GM12872 (cell line): ENCODE results near the gene IGFBPL1.

Experiments used
- TF ChIP-seq, protein P1 (sequence below): IDR thresholded peaks from 3 replicates; pipeline ENCODE4 v1.5.1; 2011; ENCODE audit warnings: low read depth, mild to moderate bottlenecking, low read length, moderate library complexity; ENCODE audit not compliant: insufficient read depth

The IGFBPL1 gene

DNA sequence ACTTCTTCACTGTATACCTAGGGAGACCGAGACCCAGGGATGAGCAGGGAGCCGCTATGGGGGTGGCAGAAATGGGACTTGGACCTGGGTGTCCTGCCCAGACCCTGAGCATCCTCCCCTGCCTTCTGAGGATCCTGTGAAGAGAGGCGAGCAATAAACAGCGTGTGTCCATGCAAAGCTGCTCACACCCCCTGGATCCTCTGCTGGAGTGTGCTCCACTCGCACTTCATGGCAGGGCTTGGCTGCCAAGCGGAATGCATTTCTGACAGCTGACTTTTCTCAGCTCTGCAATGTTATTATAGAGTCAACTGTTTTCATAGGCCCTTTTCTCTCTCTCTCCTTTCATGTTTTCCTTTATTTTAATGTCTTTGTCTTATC, 62.8 kb downstream of the IGFBPL1 start:
- TF ChIP-seq, protein P1, sequence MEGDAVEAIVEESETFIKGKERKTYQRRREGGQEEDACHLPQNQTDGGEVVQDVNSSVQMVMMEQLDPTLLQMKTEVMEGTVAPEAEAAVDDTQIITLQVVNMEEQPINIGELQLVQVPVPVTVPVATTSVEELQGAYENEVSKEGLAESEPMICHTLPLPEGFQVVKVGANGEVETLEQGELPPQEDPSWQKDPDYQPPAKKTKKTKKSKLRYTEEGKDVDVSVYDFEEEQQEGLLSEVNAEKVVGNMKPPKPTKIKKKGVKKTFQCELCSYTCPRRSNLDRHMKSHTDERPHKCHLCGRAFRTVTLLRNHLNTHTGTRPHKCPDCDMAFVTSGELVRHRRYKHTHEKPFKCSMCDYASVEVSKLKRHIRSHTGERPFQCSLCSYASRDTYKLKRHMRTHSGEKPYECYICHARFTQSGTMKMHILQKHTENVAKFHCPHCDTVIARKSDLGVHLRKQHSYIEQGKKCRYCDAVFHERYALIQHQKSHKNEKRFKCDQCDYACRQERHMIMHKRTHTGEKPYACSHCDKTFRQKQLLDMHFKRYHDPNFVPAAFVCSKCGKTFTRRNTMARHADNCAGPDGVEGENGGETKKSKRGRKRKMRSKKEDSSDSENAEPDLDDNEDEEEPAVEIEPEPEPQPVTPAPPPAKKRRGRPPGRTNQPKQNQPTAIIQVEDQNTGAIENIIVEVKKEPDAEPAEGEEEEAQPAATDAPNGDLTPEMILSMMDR = no peak

DNA sequence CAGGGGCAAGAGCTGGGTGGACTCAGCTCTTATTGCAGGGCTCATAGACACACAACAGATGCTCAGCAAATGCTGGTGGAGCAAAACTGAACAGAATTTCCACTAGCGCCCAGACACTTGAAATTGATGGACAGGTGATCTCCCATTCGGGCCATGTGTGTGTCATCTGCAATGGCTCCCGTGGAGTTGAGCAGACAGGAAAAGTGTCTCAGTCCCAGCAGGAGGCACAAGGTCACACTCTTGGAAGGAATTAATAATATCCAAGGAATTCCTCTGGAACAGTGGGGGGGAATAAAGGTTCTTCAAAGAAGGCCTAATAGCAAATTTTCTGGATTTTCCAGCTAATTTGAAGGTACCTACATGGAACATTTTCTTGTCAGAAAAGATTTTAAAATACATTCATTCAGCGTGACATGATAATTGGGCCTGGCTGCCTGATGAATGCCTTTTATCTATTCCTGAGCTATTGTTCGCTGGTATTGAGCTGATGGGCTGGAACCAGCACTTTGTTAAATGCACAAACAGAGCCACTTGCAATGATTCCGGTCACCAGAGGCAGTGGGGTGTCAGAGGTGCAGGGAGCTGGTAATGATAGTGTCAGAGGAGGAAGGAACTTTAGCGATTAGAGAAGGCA, 63.3 kb downstream of the IGFBPL1 start:
- TF ChIP-seq, protein P1 = no peak

- TF ChIP-seq, protein P1 = no peak
These were observed 64.4 kb downstream of the IGFBPL1 start for GRCh38 chr9:38359689-38360385.

DNA sequence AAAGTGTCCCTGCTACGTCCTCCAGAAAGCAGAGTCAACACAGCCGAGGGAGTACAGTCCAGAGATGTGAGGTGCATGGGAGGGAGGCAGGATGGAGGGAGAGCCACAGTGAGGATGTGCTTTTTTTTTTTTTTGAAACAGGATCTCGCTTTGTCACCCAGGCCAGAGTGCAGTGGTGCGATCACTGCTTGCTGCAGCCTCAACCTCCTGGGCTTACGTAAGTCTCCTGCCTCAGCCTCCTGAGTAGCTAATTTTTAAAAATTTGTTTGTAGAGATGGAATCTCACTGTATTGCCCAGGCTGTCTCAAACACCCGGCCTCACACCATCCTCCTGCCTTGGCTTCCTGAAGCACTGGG, 65.0 kb downstream of the IGFBPL1 start:
- TF ChIP-seq, protein P1 = no peak

DNA sequence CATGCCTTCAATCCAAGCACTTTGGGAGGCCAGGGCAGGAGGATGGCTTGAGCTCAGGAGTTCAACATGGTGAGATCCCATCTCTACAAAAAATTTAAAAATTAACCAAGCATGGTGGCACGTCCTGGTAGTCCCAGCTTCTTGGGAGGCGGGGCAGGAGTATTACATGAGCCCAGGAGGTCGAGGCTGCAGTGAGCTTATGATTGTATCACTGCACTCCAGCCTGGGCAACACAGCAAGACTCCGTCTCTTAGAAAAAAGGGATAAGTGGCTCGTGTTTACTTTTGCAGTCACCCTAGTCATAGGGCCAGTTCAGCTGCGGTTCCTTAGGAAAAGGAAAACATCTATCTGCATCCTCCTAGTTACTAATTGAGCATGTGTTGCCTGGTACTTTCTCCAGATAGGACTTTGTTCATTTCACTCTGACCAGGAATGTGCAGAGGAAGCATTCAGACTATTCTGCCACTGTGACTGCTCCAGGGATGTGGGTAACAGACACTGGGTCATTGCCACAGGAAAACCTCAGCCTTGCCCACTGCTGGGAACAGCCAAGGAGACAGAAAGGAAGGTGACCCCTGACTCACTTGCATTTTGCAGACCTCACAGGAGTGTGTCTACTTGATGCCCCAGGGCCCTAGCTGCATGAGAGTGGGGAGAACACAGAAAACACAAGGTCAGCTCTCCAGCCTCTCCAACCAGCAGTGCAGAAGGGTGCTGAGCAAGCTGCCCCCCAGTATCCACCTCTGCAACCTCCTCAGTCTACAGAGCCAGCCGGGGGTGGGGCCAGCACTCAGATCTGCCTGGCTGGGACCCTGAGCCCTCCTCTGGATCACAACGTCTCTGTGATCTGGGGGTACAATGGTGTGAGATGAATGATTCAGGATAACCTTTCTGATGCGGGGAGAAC, 65.6 kb downstream of the IGFBPL1 start:
- TF ChIP-seq, protein P1 = no peak

GRCh38 chr9:38357350-38358114, 66.7 kb downstream of the IGFBPL1 start:
- TF ChIP-seq, protein P1 = no peak
